Stimulated activated naive CD8-positive, alpha-beta T cell treated with anti-CD3 and anti-CD28 coated beads, Interleukin-15, amount 100 ng/mL, for 72 hours (primary cell): ENCODE results near the gene OR2A7.
"Not testable (repeated sequence)": the region's sequence is repeated elsewhere in the genome, so short reads cannot be mapped to it uniquely, and the experiment has no call there.

Experiments used
- ATAC-seq: fragments of 150-1000 bp; cut with Tn5 transposase; 2 replicates; pipeline ENCODE4 v1.10.0; 2021; ENCODE audit warnings: mild to moderate bottlenecking, moderate library complexity
- DNase-seq, 2 donors: peaks; one replicate each; pipeline ENCODE4 v3.0.0; 2021 to 2022
- H3K27ac Mint-ChIP-seq, 2 donors: one replicate each; pipeline ENCODE4 v1.8.0; 2022; ENCODE audit warnings: mild to moderate bottlenecking in 2 of 2, mixed read lengths in 2 of 2, moderate library complexity in 2 of 2
- H3K27me3 Mint-ChIP-seq: one replicate; pipeline ENCODE4 v1.8.0; 2022; ENCODE audit warnings: mixed read lengths
- H3K4me1 Mint-ChIP-seq: one replicate; pipeline ENCODE4 v1.8.0; 2022; ENCODE audit warnings: mild to moderate bottlenecking, mixed read lengths
- H3K4me3 Mint-ChIP-seq, 2 donors: one replicate each; pipeline ENCODE4 v1.8.0; 2022; ENCODE audit warnings: mild to moderate bottlenecking in 2 of 2, mixed read lengths in 2 of 2, moderate library complexity in 1 of 2
- H3K9me3 Mint-ChIP-seq, 2 donors: one replicate each; pipeline ENCODE4 v1.8.0; 2022; ENCODE audit warnings: mixed read lengths in 2 of 2

The OR2A7 gene

GRCh38 chr7:144223675-144224074, 40.9 kb downstream of the OR2A7 start:
- H3K27ac Mint-ChIP-seq, H3K4me1 Mint-ChIP-seq, H3K4me3 Mint-ChIP-seq, H3K27me3 Mint-ChIP-seq, H3K9me3 Mint-ChIP-seq, DNase-seq, ATAC-seq: not testable (repeated sequence)

DNA sequence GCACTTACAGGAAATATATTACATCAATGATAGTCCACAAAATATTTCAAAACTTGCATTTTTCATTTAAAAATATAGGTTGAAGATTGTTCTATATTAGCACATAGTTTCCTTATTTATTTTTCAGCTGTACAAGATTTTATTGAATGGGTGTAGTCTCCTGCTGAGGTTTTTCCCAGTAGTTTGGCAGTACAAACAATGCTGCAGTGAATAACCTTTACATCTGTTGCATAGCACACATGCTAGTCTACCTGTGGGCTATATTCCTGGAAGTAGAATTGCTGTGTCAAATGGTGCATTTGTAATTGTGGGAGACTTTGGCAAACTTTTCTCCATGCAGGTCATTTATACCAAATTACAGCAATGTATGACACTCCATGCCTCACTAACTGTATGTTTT, 44.1 kb downstream of the OR2A7 start:
- H3K4me1 Mint-ChIP-seq, DNase-seq, ATAC-seq, H3K4me3 Mint-ChIP-seq, H3K9me3 Mint-ChIP-seq, H3K27me3 Mint-ChIP-seq, H3K27ac Mint-ChIP-seq: not testable (repeated sequence)

DNA sequence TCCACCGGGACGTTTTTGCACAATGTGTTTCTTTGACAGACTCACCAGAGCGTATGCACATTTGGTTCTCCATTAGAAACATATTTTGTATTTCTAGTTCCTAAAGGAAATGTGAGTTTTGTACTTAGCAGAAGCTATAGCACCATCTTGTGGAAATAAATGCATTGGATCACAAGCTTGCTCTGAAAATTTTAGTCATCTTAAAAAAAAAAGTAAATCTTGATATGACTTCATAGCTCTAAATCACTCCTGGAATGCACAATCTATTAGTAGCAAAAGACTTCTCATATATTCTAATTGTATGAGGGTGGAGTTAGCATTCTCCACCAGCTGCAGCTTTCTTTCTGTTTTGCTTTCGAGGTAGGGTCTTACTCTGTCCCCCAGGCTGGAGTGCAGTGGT, 45.4 kb downstream of the OR2A7 start:
- not testable (repeated sequence) for H3K9me3 Mint-ChIP-seq, H3K4me3 Mint-ChIP-seq, H3K27ac Mint-ChIP-seq, H3K4me1 Mint-ChIP-seq, DNase-seq, H3K27me3 Mint-ChIP-seq
- ATAC-seq = peak; percentile 35

- not testable (repeated sequence) for ATAC-seq, H3K4me3 Mint-ChIP-seq, H3K27me3 Mint-ChIP-seq, H3K4me1 Mint-ChIP-seq, H3K27ac Mint-ChIP-seq, DNase-seq, H3K9me3 Mint-ChIP-seq
Measured at GRCh38 chr7:144218581-144218980, 46.0 kb downstream of the OR2A7 start.

- not testable (repeated sequence) for DNase-seq, H3K4me1 Mint-ChIP-seq, H3K27me3 Mint-ChIP-seq, H3K4me3 Mint-ChIP-seq, ATAC-seq, H3K27ac Mint-ChIP-seq, H3K9me3 Mint-ChIP-seq
Measured at GRCh38 chr7:144217200-144217599, 47.4 kb downstream of the OR2A7 start.
